GM21717 (cell line): ENCODE measurements around the gene EPHA8.

ENCODE experiments used
- ATAC-seq: cut with Tn5 transposase; IDR thresholded peaks from one replicate; pipeline ENCODE4 v1.9.1; 2021; ENCODE audit warnings: mild to moderate bottlenecking, moderate library complexity; ENCODE audit not compliant: unreplicated experiment

The EPHA8 gene

DNA sequence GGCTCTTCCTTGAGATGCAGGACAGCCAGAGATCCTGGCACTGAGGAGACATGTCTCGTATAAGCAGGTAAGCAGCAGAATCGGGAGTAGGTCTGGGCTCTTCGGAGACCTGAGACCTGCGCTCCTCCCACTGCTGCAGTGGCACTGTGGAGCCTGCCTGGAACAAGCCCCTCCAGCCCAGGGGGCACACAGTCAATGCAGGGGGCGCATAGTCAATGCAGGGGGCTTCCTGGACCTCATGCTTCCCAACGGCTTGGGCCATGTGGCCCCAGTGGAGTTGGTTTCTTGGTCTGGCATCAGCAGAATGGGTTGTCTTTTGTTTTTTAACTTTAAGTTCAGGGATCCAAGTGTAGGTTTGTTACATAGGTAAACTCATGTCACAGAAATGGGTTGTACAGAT lies 27.9 kb upstream of the EPHA8 start:
- no peak for ATAC-seq

DNA sequence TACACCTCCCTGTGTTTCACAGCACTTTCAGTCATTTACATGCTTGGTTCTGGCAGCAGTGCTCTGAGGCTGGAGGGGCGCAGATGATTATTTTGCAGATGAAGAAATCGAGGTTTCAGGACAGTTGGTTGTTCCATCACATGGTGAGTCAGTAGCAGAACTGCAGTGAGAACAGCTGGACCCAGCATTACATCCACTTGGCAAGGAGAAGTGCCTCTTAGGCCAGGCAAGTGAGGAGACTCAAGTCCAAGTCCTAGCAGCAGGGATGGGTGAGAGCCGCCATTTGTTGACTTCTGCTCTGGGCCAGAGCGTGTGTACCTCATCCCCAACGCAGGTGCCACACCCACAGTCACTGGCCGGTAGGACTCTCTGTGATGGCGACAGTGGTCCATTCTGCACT lies 26.8 kb upstream of the EPHA8 start:
- ATAC-seq: no peak

DNA sequence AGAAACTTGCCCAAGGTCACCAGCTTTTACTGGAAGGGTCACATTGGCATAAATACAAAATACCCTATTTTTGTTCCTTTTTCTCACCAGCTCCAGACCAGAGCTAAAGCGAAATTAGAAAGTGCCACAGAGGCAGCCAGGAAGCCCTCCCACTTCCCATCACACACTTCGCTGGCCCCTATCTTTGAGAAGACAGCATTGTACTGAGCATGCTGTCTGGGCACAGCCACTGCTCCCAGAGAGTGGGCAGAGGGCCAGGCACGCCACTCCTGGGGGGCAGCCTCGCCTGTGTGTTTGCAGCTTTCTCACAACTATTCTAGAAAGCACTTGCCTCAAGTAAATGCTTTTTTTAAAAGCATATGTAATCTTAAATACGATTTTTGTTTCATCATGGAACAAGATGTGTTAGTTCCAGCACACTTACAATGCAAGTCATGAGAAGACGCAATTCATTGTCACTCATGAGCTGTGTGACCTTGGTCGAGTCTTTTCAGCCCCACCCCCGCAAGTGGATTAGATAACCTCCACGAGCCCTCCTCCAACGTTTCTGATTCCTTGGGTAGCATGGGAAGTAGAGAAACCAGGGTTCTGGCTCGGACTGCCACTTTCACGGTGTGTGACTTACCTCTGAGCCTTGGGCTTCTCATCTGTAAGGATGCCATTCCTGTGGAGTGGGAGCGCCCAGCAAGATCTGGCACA lies 25.7 kb upstream of the EPHA8 start:
- ATAC-seq: no peak

DNA sequence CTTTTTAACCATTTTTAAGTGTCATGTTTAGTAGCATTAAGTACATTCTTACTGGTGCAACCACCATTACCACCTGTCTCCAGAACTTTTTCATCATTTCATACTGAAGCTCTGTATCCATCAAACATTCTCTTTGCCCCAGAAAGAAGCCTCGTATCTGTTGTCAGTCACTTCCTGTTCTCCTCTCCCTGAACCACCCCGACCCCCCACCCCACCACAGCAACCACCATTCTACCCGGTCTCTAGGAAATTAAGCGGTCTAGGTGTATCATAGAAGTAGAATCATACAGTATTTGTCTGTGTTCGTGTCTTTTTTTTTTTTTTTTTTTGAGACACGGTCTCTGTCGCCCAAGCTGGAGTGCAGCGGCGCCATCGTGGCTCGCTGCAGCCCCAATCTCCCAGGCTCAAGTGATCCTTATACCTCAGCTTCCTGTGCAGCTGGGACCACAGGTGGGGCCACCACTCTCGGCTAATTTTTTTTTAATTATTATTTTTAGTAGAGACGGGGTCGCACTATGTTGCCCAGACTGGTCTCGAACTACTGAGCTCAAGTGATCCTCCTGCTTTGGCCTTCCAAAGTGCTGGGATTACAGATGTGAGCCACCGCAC lies 23.7 kb upstream of the EPHA8 start:
- no peak for ATAC-seq

DNA sequence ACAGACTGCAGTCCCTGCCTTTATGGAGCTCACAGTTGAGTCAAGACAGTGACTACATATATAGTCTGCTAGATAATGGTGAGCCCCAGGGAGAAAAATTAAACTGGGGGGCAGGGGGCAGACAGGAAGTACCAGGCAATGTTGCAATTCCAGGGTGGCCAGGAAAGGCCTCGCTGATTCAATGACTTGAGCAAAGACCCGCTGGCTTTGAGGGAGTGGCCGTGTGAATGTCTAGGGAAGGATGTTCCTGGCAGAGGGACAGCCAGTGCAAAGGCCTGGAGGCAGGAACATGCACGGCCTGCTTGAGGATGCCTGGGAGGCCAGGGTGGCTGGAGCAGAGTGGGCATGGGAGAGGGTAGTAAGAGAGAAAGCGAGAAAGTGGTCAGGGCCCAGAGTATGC lies 23.0 kb upstream of the EPHA8 start:
- no peak for ATAC-seq

DNA sequence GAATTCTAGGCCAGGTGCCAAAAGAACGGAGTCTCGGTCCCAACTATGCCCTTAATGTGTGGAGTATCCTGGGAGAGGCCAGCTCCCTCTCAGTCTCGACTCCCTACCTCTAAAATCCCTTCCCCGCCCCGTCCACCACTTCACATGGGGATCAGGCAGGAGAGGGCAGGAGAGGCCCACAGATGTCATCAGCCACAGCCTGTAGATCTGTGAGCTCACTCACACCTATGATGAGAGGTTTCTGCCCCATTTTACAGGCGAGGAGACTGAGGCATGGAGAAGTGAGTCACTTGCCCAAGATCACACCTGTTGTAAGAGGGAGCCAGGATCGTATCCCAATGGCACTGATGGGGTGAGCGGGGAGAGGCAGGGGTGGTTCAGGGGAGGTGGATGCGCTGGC lies 20.4 kb upstream of the EPHA8 start:
- no peak for ATAC-seq

DNA sequence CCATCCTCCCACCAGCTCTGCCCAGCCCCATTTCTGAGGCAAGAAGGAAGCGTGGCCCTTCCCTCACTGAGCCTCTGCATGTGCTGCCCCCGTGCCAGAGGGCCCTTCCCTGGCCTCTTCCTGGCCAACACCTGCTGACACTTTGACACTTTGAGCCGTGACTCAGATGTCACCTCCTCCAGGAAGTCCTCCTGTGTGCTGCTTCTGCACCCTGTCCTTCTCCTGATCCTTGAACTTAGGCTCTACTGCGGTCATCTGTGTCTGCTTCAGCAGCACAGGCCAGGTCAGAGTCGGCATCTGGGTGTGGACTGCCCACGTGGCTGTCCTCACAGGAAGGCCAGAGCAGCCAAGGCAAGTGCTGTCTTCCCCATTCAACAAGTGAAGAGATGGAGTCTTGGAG lies 19.6 kb upstream of the EPHA8 start:
- ATAC-seq: no peak

DNA sequence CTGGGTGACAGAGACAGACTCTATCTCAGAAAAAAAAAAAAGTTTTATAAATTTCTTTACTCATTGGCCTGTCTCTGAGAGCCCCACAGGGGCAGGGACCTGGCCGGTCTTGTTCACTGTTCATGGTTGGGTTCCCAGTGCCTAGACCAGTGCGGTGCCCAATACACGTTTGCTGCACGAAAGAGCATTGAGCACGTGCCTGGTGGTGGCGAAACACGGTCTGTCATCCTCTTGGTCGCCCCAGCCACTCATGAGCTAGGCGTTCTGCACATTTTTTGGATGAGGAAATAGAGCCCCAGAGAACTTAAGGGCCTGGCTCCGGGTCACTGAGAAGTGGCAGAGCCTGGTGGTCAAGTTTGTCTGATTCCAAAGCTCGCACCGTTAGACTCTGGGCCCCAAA lies 18.7 kb upstream of the EPHA8 start:
- ATAC-seq: no peak

DNA sequence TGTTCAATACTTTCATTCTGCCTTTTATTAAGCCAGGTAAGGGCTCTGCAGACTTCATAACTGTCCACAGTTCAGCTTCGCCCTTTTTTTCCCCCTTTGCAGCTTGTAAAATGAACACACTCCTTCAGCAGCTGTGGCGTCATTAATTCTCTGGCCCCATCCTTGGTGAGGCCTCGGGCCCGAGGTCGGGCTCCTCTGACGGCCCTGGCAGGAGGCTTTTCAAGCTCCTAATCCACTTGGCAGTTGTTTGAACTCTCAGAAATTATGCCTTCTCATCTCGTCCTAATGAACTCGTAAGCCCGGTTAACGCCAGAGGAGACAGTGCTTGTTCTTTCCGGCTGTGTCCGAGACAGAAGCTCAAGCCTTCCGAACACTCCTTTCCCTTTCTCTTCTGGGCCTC lies 18.1 kb upstream of the EPHA8 start:
- ATAC-seq: no peak

DNA sequence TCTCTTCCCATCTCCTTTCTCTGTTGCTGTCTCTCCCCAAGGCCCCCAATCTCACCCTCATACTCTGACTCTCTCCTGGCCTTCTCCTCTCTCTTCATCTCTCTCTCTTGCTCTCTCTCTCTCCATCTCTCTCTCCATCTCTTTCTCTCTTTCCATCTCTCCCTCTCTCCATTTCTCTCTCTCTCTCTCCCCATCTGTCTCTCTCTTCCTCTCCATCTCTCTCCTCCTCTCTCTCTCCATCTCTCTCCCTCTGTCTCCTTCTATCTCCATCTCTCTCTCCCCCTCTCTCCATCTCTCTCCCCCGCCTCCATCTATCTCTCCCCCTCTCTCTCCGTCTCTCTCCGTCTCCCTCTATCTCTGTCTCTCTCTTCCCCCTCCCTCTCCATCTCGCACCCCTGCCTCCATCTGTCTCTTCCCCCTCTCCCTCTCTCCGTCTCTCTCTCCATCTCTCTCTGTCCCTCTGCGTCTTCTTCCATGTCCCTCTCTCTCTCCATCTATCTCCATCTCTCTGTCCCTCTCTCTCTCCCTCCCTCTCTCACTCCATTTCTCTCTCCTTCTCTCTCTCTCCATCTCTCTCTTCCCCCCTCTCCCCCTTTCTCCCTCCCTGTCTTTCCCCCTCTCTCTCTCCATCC lies 16.0 kb upstream of the EPHA8 start:
- ATAC-seq: no peak

DNA sequence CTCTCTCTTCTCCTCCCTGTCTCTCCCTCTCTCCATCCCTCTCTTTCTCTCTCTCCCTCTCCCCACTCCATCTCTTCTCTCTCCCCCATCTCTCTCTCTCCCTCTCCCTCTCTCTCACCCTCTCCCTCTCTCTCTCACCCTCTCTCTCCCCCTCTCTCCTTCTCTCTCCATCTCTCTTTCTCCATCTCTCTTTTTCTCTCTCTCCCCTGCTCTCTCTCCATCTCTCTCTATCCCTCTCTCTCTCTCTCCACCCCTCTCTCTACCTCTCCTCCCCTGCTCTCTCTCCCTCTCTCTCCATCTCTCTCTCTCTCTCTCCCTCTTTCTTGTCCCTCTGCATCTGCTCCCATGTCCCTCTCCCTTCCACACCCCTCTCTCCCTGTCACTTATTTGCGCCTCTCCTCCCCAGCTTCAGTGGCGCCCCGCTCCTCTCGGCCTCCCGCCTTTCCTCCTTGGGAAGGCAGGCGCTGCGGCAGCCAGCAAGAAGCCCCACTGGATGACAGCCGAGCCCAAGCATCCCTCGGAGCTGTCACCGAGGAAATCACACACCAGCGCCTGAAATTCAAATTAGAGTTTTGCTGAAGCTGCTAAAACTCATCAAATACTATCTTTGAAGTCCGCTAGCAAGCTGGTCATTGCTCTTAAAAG lies 15.3 kb upstream of the EPHA8 start:
- ATAC-seq: no peak

DNA sequence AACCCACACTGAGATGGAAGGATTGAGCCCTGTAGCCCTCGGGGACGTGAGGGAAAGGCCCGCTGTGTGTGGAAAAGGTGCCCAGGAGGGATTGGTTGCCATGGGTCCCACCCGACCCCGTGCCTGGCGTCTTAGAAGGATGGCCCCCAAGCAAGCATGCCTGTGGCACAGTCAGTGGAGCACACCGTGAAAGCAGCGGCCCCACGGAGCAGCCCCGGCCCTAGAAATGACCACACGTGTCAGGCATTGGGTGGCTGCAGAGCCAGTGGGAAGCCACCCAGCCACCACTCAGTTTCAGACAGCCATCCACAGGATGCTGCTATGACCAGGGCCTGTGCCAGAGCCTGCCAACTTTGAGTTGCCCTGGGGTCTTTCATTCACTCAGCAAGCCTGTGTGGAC lies 13.3 kb upstream of the EPHA8 start:
- ATAC-seq: no peak

DNA sequence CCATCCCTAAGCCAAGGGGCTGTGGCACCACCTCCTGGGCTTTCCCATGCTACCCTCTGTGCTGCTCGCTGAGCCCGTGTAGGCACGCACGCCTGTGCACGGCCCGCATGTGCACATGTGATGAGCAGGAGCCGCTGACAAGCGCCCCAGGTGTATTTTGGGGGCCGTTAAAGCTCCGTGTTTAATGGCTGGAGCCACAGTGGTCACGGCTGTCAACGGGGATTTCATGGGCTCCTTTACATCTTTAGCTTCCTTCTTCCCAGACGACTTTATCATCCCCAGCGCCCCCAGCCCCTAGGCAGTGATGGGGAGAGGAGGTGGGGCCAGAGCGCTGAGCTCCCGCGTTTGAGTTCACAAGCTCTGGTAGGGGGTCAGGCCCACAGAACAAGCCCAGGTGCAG lies 11.7 kb upstream of the EPHA8 start:
- ATAC-seq: no peak

DNA sequence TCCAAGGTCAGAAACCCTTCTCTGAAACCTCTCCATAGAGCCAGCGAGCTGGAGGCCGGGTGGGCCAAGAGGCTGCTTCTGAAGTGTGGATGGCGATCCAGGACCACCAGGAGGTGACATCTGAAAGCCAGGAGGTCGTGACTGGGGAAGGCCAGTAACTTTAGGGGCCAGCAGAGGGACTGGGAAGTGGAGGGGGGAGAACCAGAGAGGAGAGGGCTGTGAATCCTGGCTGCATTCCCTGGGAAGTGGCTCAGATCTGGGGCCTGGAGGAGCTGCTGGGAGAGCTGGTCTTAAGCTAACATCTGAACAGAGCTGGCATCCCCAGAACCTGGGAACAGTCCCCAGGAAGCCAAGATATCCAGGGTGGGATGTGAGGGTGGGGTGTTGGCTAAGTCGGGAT lies 11.3 kb upstream of the EPHA8 start:
- ATAC-seq: no peak

DNA sequence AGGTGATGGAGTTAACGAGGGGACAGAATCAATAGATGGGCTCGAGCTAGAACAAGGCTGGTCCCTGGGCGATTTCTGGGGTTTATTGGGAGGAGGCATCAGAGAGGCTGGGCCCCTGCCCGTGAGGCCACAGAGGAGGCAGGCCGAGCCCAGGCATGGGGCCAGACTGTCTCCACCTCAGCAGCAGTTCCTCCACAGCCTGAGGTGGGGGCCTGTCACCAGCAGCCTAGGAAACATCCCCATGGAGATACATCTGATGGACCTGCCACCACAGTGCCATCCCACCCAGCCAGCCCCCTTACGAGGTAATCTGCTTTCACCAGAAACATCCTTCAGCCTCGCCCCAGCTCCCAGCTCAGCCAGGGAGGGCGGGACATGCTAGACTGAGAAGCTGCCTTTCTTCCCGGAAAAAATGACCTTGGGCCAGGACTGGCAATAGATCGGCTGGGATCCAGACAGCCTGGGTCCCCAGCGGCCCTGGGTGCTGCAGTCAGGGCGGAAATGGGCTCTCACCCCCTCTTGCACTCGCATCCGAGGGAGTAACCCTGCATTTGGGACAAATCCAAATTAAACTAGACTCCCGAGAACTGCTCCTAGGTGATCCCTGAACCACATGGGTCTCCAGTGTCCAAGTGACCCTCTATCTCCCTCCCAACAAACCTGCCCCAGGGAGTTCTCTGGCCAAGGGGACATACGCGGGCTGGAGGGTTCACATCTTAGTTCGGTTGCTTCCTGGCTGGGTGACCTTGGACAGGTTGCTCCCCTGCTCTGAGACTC lies 10.0 kb upstream of the EPHA8 start:
- ATAC-seq: no peak

DNA sequence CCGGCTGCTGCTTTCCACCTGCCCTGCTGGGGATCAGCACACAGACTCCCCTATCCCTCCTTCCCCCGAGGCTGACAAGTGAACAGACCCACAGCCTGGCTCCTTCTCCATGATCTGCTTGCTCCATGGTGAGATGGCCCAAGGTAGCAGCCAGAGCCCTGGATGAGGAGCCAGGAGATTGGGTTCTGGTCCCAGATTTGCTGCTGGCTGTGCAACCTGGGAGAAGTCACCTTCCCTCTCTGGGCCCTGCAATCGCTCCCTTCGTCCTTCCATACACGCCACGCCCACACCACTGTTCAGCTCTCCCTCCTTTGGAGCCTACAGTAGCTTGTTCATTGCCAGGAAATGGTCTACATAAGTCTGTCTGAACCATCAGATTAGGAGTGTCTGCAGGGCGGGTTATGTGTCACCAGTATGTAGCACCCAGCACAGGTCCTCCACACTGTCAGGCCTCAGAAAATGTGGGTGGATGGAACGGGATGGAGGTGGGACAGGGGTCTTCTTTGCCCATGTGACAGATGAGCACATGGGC lies 9.2 kb upstream of the EPHA8 start:
- no peak for ATAC-seq

DNA sequence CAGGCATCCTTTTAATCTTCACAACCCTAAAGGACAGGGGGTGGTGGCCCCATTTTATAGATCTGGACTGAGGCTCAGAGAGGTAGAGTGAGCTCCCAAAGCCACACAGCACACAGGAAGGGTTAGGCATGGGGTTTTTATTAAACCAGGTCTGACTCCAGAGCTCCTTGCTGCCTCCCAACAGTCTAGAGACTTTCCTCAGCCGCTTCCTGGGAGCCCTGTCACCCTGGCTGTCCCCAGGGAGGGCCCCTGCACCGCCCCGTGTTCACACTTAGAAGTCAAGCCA lies 8.0 kb upstream of the EPHA8 start:
- ATAC-seq: no peak

DNA sequence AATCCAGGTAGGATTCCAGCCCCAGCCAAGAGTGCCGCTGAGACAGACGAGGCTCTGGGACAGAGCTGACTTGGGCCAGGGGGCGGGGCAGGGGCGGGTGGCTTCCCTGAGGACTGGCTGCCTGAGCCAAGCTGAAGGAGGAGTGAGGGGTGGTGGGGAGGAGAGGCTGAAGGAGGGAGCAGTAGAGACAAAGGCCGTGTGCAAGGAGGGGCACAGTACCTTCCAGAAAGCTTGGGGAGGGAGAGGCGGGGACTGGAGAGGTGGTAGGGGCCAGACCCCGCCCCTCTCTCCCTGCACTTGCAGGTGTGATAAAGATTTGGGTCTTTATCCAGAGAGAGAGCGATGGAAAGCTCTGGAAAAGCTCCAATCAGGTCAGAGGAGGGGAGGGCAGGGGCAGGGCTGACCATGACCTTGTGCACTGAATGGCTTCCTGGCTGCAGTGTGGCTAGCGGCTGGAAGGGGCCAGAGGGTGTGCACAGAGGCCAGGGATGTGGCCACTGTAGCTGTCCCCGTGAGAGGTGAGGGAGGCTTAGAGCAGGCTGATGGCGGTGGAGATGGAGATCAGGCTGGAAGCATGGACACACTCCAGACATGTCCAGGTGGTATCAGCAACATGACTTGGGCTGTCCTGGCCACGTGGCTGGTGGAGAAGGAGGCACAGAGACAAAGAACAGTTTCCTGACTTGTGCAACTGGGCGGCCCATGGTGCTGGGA lies 6.7 kb upstream of the EPHA8 start:
- no peak for ATAC-seq

DNA sequence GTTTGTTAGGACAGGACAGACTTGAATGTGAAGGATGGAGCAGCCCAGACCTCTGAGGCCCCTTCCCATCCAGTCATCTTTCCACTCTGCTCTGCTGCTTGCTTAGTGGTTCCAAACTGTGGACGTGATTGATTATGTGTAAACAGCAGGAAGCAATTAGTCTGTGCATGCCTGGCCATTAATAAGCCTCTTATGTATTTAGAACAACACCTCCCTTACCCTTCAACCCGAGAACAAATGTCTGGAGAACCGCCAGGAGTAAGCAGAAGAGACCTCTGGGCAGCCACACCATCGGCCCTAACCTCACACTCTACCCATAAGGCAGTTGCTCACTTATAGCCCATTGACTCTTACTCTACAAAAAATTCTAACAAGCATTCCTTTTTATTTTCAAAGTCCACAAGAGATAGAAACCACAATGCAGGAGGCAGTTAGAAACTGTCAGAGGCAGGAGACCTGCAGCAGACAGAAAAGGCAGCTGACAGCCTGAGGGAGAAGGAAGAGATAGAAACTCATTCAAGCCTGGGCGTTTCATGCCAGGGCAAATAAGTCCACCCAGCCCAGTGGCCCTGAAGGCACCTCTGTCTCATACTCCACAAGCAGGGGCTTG lies 5.8 kb upstream of the EPHA8 start:
- no peak for ATAC-seq
